T-helper 9 cell (primary cell): Measurements from ENCODE around the gene EMILIN1.
"Not testable (repeated sequence)": the region's sequence is repeated elsewhere in the genome, so short reads cannot be mapped to it uniquely, and the experiment has no call there.

Source experiments
- DNase-seq: peaks from one replicate; pipeline ENCODE4 v3.0.0-alpha.2; 2020

The EMILIN1 gene

DNA sequence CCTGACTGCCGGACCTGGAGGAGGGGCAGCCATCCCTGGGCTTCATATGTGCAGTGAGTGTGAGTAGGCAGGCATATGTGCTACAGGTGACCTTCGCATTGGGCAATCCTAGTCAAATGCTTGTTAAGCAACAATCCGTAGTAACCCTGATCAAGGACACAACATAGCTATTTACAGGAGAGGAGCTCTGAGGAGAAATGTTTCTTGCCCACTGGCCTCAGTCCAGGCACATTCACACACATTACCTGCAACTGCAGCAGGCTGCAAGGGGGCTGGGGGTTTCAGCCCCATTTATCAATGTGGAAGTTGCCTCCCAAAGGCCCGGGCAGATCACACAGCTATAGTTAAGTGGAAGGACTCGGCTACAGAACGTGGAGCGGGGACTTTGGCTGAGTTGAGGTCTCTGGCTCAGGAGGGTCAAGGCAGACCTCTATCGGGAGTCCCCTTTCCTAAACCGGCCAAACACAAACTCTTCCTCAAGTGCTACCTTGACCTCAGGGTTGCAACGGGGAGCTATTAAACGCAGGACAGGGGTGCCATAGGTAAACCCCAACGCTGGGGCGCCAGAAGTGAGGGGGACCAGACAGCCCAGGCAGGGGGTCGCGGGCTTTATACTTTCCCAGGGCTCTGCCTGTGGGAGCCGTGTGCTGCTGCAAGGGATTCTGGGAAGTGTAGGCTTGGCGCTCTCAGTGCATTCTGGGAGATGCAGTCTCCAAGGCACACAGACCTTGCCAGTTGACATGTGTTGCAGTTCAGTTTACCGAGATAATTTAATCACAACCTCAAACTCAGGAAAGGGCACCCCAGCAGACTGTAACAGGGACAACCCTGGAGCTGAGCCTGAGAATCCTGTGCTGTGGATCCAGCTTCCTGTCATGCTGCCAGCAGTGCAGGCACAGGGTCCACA lies 17.6 kb downstream of the EMILIN1 start:
- no peak for DNase-seq

GRCh38 chr2:27096748-27097297 lies 18.4 kb downstream of the EMILIN1 start:
- no peak for DNase-seq

DNA sequence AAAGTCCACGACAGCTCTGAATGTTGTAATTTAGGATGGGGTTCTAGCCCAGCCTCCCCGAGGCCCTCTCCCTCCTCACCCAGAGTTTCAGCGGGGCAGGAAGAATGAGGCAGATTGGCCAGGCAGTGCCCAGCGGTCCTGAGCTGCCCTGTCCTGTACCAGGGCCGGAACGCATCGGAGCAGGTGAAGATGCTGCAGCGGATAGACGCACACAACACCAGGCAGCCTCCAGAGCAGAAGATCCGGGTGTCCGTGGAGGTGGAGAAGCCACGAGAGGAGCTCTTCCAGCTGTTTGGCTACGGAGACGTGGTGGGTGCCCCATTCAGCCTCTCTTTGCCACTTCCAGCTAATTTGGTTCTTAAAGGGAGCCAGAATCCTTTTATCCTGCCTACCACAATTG lies 18.9 kb downstream of the EMILIN1 start:
- no peak for DNase-seq

- no peak for DNase-seq
Measured at GRCh38 chr2:27099334-27099955, 21.0 kb downstream of the EMILIN1 start.

DNA sequence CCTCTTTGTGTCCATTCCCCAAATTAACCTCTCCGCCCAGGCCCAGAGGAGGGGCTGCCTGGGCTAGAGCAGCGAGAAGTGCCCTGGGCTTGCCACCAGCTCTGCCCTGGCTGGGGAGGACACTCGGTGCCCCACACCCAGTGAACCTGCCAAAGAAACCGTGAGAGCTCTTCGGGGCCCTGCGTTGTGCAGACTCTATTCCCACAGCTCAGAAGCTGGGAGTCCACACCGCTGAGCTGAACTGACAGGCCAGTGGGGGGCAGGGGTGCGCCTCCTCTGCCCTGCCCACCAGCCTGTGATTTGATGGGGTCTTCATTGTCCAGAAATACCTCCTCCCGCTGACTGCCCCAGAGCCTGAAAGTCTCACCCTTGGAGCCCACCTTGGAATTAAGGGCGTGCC lies 21.6 kb downstream of the EMILIN1 start:
- no peak for DNase-seq

DNA sequence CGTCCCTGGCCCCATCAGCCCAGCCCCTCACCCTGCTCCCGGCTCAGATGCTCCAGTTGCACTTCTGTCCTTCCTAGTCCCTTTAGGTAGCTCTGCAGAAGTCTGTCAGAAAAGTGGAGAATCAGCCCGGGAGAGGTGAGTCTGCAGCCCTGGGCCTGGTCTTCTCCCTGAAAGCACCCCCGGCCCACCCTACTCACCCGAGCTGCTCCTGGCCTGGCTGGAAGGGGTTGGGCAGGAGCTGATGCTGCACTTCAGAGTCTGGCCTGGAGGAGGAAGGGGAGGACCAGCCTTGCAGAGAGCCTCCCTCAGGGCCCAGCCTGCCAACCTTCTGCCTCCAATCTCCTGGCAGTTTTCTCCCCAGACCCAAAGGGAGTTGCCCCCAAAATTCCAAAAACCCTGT lies 23.9 kb downstream of the EMILIN1 start:
- no peak for DNase-seq

DNA sequence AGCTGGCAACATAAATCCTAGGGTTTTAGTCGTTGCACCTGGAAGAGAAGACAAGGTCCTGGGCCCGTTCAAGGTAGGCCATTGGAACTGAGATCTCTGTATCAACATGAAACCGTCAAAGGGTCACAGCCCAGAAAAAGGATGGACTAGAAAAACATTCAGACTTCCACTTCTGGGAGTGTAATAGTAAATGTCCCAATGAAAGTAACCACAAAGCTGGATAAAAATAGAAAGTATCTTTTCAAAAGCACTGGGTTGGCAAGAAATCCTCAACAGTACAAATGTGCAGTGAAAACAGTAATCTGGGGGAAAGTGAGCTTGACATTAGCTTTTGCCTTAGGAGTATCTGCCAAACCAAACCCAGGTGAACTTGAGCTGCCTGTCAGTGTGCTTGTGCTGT lies 27.6 kb downstream of the EMILIN1 start:
- DNase-seq, result no peak

DNA sequence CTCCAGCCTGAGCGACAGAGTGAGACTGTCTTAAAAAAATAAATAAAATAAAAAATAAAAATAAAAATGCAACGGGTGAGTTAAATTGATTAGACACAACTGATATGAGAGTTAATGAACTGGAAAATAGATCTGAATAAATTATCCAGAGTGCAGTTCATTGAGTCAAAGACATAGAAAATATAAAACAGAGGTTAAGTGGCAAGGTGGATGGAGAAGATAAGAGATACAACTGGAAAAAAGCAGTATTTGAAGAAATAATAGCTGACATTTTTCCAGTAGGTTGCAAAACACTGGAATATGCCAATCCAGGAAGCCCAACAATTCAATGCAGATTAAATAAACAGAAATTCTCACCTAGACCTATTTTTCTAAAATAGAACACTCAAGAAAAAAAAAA lies 29.8 kb downstream of the EMILIN1 start:
- DNase-seq, result no peak

DNA sequence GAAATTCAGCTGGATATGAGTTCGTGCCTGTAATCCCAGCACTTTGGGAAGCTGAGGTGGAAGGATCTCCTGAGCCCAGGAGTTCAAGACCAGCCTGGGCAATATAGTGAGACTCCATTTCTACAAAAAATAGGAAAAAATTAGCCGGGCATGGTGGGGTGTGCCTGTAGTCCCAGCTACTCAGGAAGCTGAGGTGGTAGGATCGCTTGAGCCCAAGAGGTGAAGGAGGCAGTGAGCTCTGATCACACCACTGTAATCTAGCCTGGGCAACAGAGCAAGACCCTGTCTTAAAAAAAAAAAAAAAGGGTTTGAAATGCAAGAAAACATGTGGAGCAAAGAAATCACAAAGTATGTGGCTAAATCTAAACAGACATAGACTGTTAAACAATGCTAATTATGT lies 30.7 kb downstream of the EMILIN1 start:
- DNase-seq, result no peak

- not testable (repeated sequence) for DNase-seq
Measured at GRCh38 chr2:27110603-27111352, 32.4 kb downstream of the EMILIN1 start.

DNA sequence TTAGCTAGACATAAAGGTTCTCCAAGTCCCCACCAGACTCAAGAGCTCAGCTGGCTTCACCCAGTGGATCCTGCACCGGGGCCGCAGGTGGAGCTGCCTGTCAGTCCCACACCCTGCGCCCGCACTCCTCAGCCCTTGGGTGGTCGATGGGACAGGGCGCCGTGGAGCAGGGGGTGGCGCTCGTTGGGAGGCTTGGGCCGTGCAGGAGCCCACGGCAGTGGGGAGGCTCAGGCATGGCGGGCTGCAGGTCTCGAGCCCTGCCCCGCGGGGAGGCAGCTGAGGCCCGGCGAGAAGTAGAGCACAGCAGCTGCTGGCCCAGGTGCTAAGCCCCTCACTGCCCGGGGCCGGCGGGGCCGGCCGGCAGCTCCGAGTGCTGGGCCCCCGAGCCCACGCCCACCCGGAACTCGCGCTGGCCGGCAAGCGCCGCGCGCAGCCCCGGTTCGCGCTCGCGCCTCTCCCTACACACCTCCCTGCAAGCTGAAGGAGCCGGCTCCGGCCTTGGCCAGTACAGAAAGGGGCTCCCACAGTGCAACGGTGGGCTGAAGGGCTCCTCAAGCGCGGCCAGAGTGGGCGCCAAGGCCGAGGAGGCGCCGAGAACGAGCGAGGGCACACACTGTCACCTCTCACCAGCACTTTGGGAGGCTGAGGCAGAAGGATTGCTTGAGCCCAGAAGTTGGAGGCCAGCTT lies 33.1 kb downstream of the EMILIN1 start:
- DNase-seq, result not testable (repeated sequence)

- DNase-seq, result no peak
Measured at GRCh38 chr2:27115519-27115918, 37.1 kb downstream of the EMILIN1 start.

DNA sequence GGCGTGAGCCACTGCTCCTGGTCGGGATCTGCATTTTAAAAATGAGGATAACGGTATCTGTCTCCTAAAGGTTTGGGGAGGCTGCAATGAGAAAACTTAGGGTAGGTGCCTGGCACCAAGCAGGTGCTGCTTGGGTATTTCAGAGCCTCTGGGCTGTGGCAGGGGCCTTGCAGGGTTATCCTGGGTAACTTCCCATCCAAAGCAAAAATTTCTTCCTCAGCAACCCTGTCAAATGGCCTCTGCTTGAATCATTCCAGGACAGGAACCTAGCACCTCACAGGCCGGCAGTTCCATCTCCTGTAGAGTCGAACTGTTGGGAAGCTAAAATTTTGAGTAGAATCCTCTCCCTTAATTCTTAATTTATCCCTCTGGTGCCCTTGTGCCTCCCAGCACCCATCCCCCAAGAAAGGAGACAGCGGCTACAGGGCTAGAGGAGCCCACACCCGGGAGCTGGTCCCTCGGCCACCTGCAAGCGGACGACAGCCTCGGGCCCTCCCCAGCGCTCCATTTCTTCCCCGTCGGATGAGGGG lies 39.6 kb downstream of the EMILIN1 start:
- no peak for DNase-seq

DNA sequence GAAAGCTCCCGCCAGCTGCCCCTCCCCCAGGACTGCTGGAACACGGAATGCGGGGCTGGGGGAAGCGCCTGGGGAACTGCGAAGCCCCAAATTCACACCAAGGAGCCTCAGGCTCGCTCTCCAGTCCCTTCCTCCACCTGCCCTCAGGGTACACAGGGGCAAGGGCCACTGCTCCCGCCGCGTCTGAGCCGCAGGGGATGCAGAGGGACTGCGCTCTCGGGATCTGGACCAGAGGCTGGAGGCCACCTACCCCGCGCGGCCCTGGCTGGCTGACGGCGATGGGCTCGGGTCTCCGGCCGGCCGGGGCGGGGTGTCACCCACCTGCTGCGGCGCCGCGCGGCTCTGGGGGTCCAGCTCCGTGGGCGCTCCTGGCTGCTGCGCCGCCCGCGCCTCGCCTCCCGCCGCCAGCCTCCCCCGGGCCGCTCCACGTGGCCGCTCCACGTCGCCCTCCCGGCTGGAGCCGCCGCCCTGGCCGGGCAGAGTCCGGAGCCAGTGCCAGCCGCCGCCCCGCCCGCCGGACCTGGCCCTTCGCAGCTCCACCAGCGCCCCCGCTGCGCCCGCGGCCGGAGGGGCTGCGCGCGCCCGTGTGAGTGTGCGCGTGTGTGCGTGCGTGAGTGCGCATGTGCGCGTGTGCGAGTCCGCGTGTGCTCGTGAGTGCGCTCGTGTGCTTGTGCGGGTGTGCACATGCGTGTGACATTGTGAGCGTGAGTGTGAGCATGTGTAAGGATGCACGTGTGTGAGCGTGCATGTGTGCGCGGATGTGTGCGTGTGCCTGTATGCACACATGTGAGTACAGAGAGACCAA lies 40.3 kb downstream of the EMILIN1 start, which contains the start of gene CGREF1:
TSS of gene CGREF1 (minus strand) at position 604 of the 805 bp plus-strand sequence. CDS start 14,762 bp downstream, outside the sequence.
- no peak for DNase-seq

GRCh38 chr2:27119330-27119670 lies 40.9 kb downstream of the EMILIN1 start:
- DNase-seq, result not testable (repeated sequence)

DNA sequence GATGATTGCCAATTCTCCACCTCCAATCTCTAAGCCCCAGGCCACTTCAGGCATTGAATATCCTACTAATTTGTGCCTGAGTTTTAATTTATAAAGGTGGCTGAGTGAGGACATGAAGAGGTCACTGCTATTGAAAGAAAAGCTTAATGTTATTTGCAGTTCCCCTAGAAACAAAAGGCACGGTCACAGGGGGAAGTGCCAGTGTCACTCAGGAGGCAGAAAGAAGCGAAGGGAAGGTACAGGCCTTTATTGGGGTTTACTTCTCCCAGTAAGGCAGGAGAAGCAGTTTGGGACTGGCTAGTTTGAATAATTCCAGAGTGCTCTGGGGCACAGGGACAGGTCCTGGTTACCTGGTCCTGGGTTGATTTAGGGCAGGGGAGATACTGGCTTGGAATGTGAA lies 43.5 kb downstream of the EMILIN1 start:
- DNase-seq, result no peak

DNA sequence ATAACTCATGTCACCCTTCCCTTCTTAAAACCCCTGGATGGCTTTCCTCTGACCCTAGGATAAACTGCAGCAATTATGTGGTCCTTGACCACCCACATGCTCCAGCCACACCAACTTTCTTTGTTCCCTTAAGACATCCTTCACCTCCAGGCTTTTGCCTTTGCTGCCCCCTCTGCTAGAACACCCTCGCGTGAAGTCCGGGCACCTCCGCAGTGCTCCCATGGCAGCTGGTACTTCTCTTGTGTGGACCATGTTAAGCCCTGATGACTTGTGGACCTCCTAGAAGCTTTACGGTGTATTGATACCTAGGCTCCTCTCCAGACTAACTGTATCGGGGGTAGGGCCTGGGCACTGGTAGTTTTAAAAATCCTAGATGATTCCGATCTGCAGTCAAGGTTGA lies 44.4 kb downstream of the EMILIN1 start:
- no peak for DNase-seq

GRCh38 chr2:27123302-27124150 lies 45.1 kb downstream of the EMILIN1 start, which contains the start of gene ABHD1:
Gene ABHD1 (plus strand): TSS chr2:27123815. CDS start chr2:27123949, 134 bp downstream.
- DNase-seq, result peak; percentile 56

- DNase-seq, result no peak
Measured at GRCh38 chr2:27125104-27125503, 46.7 kb downstream of the EMILIN1 start.

DNA sequence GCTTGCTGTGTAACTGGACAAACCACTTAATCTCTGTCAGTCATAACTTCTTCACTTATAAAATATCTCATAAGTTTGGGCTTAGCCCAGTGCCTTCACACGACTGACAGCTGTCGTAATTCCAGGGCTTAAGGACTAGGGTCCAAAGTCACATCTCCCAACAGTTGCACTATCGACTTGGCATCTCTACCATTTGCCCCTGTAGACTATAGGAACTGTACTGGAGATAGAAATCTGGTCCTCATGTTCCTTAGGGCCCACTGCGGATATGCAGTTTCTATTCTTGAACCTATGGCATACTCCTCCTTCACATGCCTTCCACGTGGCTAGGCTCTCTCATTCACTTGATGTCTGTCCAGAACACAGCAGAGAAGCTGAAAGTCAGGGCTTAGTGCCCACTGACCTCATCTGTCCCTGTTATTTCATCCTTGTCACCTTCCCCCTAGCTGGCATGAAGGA lies 47.9 kb downstream of the EMILIN1 start:
- no peak for DNase-seq
